ENCODE data around the gene RUVBL1.

DNA sequence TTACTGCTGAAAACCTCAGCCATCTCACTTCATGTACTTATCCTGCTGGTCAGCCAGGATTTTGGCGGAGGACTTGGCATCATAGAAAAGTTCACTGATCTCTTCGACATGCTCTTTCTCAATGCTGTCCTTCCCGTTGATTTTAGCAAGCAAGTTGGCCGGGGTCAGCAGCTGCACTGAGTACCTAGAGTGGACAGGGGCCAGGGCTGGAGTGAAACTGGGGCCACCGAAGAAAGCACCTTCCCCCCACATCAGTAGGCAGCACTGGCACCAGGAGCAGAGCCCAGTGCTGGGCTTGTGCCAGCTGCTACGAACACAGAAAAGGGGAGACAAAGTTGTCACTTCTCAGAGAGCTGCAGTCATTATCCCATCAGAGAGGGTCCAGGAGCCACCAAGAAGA lies 42.4 kb downstream of the RUVBL1 start:
- no peak for TF ChIP-seq POLR2A (IDR thresholded peaks at IDR 0.05)
- TF ChIP-seq, protein P1, sequence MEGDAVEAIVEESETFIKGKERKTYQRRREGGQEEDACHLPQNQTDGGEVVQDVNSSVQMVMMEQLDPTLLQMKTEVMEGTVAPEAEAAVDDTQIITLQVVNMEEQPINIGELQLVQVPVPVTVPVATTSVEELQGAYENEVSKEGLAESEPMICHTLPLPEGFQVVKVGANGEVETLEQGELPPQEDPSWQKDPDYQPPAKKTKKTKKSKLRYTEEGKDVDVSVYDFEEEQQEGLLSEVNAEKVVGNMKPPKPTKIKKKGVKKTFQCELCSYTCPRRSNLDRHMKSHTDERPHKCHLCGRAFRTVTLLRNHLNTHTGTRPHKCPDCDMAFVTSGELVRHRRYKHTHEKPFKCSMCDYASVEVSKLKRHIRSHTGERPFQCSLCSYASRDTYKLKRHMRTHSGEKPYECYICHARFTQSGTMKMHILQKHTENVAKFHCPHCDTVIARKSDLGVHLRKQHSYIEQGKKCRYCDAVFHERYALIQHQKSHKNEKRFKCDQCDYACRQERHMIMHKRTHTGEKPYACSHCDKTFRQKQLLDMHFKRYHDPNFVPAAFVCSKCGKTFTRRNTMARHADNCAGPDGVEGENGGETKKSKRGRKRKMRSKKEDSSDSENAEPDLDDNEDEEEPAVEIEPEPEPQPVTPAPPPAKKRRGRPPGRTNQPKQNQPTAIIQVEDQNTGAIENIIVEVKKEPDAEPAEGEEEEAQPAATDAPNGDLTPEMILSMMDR (IDR thresholded peaks at IDR 0.05): no peak
